ENCODE measurements around the gene SLC35F1.

DNA sequence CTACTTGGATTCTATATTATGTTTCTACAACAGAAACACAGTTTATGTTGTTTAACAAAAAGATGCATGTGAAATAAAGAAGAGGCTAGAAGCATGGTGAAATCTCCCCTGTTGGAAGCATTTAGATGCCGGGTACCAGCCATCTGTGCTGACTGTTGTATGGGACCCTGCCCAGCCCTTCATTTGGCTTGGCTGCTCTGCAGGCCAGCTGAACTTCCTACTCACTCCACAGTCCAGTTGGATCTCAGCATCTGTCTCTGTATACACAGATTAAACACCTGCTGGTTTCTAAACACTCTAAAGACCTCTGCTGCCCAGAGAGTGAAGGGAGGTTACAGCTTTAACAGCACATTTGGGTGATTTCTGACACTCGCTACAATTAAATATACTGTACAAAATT is 228.3 kb downstream of the SLC35F1 start:
- TF ChIP-seq SUZ12 (IDR thresholded peaks at IDR 0.05), result no peak
- TF ChIP-seq ARNT (IDR thresholded peaks at IDR 0.05), result no peak
- TF ChIP-seq SP1 (IDR thresholded peaks at IDR 0.05), result no peak
- TF ChIP-seq NFRKB (IDR thresholded peaks at IDR 0.05), result no peak
- TF ChIP-seq BHLHE40 (IDR thresholded peaks at IDR 0.05; ENCODE audit: borderline replicate concordance), result no peak
- no peak for TF ChIP-seq FOXA1 (IDR thresholded peaks at IDR 0.05)
- no peak for TF ChIP-seq FOXM1 (IDR thresholded peaks at IDR 0.05; ENCODE audit: borderline replicate concordance)
- no peak for TF ChIP-seq ELF4 (IDR thresholded peaks at IDR 0.05)
- no peak for TF ChIP-seq CTBP1 (IDR thresholded peaks at IDR 0.05; ENCODE audit: borderline replicate concordance)
- no peak for TF ChIP-seq HDGF (IDR thresholded peaks at IDR 0.05; ENCODE audit: borderline replicate concordance)
- TF ChIP-seq FOXK2 (IDR thresholded peaks at IDR 0.05), result no peak
